Activated CD4-positive, alpha-beta memory T cell treated with anti-CD3 and anti-CD28 coated beads, Interleukin-2, amount 10 ng/mL, durations not matched to agents 7 days and 5 days (primary cell): ENCODE measurements around the gene TNFAIP6. TPM values are rescaled to one million over a fixed set of nuclear protein-coding genes. Genes with fewer than 3 reads are reported as not detected.
"Not testable (repeated sequence)": the region's sequence is repeated elsewhere in the genome, so short reads cannot be mapped to it uniquely, and the experiment has no call there.

Experiments used
- CTCF ChIA-PET: fragments of 350-600 bp; sonication (Branson Sonifier 250); formaldehyde crosslinking; loops from one replicate; lab custom pipeline; 2021; ENCODE audit warnings: antibody characterized with exemption, inconsistent platforms; lab: Charles Lee
- POLR2A ChIA-PET: fragments of 350-600 bp; sonication (Branson Sonifier 250); formaldehyde crosslinking; loops from one replicate; lab custom pipeline; 2021; ENCODE audit warnings: antibody characterized with exemption; lab: Charles Lee
- DNase-seq: peaks from one replicate; pipeline ENCODE4 v3.0.0-alpha.2; 2020
- H3K27ac Mint-ChIP-seq: one replicate; pipeline ENCODE4 v1.8.0; 2021; ENCODE audit warnings: mild to moderate bottlenecking, mixed read lengths
- H3K27me3 Mint-ChIP-seq: one replicate; pipeline ENCODE4 v1.8.0; 2021; ENCODE audit warnings: mixed read lengths
- H3K36me3 Mint-ChIP-seq: one replicate; pipeline ENCODE4 v1.8.0; 2021; ENCODE audit warnings: low read depth, mixed read lengths
- H3K4me1 Mint-ChIP-seq: one replicate; pipeline ENCODE4 v1.8.0; 2021; ENCODE audit warnings: mixed read lengths
- H3K4me3 Mint-ChIP-seq: one replicate; pipeline ENCODE4 v1.8.0; 2021; ENCODE audit warnings: mild to moderate bottlenecking, mixed read lengths
- H3K9me3 Mint-ChIP-seq: one replicate; pipeline ENCODE4 v1.8.0; 2021; ENCODE audit warnings: mixed read lengths
- total RNA-seq, 2 experiments: library from RNA; stranded (reverse); gene quantifications; one replicate each; pipeline ENCODE4 v1.2.3, GENCODE V29; 2021

Gene TNFAIP6
- total RNA-seq, 2 experiments from 2014 or later: not detected

DNA sequence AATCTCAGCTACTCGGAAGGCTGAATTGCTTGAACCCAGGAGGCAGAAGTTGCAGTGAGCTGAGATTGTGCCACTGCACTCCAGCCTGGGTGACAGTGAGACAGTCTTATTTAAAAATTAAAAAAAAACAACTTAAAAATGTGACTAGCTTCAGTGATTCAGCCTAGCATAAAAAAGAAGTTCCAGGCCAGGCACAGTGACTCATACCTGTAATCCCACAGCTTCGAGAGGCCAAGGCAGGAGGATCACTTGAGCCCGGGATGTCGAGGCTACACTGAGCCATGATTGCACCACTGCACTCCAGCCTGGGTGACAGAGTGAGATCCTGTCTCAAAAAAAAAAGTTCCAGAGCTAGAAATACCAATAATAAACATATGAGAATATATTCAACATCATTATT is 13.2 kb upstream of the TNFAIP6 start:
- DNase-seq, H3K9me3 Mint-ChIP-seq, CTCF ChIA-PET, H3K27me3 Mint-ChIP-seq, H3K27ac Mint-ChIP-seq, H3K4me3 Mint-ChIP-seq, H3K36me3 Mint-ChIP-seq, H3K4me1 Mint-ChIP-seq: not testable (repeated sequence)
- POLR2A ChIA-PET: interaction anchor here (0.6 kb wide), 1 partner anchor 29 kb away, joined by 3 read pairs; no protein-coding TSS in a partner anchor

DNA sequence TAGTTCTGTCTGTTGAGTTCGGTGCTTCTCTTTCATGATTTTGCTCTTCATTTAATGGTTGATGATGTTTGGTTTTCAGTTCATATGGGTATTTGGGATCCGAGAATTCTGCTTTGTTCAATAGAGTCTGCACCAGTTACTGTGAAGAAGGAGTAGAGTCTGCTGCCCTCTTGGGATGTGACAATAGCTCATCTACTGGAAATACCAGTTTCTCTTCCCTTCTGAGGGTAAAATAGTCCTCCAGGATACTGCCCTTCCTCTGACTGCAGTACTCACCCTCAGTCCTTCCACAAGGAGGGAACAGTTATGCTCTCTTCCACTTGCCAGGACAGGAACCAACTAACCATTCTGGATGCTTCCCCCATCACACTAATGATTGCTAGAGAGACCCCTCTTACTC is 12.5 kb upstream of the TNFAIP6 start:
- no peak for DNase-seq

DNA sequence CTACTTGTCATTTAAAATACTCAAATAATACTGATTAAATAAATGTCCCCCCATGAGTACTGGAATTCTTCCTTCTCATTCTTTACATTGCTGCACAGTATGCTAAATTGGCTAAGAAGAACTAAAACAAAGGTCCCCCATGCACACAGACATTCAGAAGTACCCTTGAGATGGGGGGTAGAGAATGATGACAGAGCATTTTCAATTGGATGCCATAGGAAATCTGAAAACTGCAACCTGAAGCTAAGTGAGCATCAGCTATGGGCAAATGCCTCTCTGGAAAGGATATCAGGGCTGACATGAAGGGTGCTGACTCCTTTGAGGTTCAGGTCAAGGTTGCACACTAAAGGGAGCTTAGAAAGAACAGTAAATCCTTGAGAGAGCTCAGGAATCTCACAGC is 10.1 kb upstream of the TNFAIP6 start:
- CTCF ChIA-PET: no interaction called here
- Mint-ChIP-seq H3K27me3 (no peaks in the 10 kb centered on the region), H3K9me3 (no peaks in the 10 kb centered on the region), H3K4me3 (no peak overlapping the region), H3K27ac (no peak overlapping the region), H3K4me1 (no peaks in the 10 kb centered on the region), H3K36me3 (no peaks in the 10 kb centered on the region)
- POLR2A ChIA-PET: no interaction called here
- DNase-seq: no peak

More for the DNA sequence above, 12.5 kb upstream of the TNFAIP6 start:
- Mint-ChIP-seq H3K4me3 (no peak overlapping the region), H3K27ac (no peak overlapping the region), H3K4me1 (no peaks in the 10 kb centered on the region), H3K36me3 (no peaks in the 10 kb centered on the region), H3K27me3 (peaks cover 2% of the 10 kb centered on the region), H3K9me3 (peaks cover 9% of the 10 kb centered on the region)
- ChIA-PET CTCF (no interaction called here), POLR2A (interaction anchor here (0.6 kb wide), 1 partner anchor 28 kb away, joined by 3 read pairs; no protein-coding TSS in a partner anchor)

DNA sequence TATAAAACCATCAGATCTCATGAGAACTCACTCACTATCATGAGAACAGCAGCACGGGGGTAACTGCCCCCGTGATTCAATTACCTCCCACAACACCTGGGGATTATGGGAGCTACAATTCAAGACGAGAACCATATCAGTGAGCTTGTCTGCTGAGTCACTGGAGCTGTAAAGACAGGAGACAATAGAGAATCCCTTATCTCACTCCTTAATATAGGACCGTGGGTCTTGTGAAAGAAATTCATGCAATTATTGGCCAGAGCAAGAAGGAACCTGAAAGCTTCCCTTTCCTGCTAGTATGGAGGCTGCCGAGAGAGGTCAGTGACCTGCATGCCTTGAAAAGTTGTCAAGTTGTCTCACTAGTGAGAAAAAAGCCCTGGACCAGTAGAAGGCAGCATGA is 9.5 kb upstream of the TNFAIP6 start:
- no peaks in the 10 kb centered on the region for H3K4me1 Mint-ChIP-seq
- no peaks in the 10 kb centered on the region for H3K36me3 Mint-ChIP-seq
- no peak overlapping the region for H3K27ac Mint-ChIP-seq
- no peak for DNase-seq
- H3K9me3 Mint-ChIP-seq: no peaks in the 10 kb centered on the region
- POLR2A ChIA-PET: no interaction called here
- no peaks in the 10 kb centered on the region for H3K27me3 Mint-ChIP-seq
- no peak overlapping the region for H3K4me3 Mint-ChIP-seq
- CTCF ChIA-PET: no interaction called here

DNA sequence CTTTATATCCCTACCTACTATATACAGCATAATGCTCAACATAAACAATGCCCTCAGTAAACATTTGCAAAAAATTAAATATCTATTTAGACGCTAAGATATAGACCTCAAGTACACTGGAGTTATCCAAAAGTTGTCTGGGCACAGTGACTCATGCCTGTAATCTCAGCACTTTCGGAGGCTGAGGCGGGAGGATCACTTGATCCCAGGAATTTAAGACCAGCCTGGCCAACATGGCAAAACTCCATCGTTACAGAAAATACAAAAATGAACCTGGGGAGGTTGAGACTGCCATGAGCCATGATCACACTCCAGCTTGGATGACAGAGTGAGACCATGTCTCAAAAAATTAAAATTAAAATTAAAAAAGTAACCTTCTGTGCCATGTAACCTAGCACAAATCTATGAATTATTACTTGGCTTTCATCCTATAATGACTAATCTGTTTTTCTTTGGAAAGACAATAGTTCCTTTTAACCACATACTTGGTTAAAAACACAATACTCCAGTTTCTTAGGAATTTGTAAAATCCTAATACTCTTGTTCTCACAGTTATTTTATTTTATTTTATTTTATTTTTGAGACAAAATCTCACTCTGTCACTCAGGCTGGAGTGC is 6.7 kb upstream of the TNFAIP6 start:
- Mint-ChIP-seq H3K4me1 (no peaks in the 10 kb centered on the region), H3K36me3 (no peaks in the 10 kb centered on the region), H3K4me3 (no peak overlapping the region), H3K9me3 (no peaks in the 10 kb centered on the region), H3K27me3 (no peaks in the 10 kb centered on the region), H3K27ac (no peak overlapping the region)
- no peak for DNase-seq
- ChIA-PET POLR2A (no interaction called here), CTCF (no interaction called here)

DNA sequence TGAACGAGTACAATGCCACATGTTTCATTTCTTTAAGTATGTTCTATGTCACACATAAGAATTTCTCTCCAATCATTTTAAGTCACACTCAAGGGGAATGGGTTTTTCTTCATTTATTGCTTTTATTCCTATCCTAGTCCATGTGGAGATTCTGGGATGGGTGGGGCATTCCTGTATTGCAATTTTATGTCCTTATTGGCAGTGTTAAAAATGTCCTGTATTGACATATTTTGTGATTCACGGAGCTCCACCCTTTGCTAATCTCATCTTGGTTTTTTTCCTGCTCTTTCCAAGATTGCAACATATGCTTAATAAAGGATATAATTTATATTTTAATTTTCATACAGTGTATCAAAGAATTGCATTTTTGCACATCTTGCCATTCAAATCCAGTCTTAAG is 3.4 kb upstream of the TNFAIP6 start:
- Mint-ChIP-seq H3K9me3 (no peaks in the 10 kb centered on the region), H3K4me3 (no peak overlapping the region), H3K36me3 (no peaks in the 10 kb centered on the region), H3K4me1 (no peaks in the 10 kb centered on the region), H3K27ac (no peak overlapping the region), H3K27me3 (peaks cover 8% of the 10 kb centered on the region)
- ChIA-PET CTCF (no interaction called here), POLR2A (interaction anchor here (0.6 kb wide), 1 partner anchor 128 kb away, joined by 4 read pairs; no protein-coding TSS in a partner anchor)
- DNase-seq: no peak

DNA sequence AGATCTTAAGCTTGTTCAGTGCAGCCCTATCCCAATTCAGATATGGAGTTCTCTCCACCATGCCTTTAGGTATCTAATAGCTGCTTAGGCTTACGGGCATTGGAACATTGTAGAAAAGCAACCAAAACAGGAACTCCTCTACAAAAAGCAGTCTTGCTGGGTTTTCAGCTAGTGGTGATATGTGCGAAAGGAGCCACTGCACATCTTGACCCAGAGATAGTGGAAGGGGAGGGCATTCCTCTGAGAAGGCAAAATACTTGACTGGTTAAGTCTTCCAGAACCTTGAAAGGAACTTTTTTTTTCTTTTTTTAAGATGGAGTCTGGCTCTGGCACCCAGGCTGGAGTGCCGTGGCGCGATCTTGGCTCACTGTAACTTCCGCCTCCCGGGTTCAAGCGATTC is 2.6 kb upstream of the TNFAIP6 start:
- H3K36me3 Mint-ChIP-seq: no peaks in the 10 kb centered on the region
- H3K4me3 Mint-ChIP-seq: no peak overlapping the region
- H3K9me3 Mint-ChIP-seq: no peaks in the 10 kb centered on the region
- CTCF ChIA-PET: no interaction called here
- no peak overlapping the region for H3K27ac Mint-ChIP-seq
- POLR2A ChIA-PET: no interaction called here
- peaks cover 8% of the 10 kb centered on the region for H3K27me3 Mint-ChIP-seq
- DNase-seq: no peak
- no peaks in the 10 kb centered on the region for H3K4me1 Mint-ChIP-seq

DNA sequence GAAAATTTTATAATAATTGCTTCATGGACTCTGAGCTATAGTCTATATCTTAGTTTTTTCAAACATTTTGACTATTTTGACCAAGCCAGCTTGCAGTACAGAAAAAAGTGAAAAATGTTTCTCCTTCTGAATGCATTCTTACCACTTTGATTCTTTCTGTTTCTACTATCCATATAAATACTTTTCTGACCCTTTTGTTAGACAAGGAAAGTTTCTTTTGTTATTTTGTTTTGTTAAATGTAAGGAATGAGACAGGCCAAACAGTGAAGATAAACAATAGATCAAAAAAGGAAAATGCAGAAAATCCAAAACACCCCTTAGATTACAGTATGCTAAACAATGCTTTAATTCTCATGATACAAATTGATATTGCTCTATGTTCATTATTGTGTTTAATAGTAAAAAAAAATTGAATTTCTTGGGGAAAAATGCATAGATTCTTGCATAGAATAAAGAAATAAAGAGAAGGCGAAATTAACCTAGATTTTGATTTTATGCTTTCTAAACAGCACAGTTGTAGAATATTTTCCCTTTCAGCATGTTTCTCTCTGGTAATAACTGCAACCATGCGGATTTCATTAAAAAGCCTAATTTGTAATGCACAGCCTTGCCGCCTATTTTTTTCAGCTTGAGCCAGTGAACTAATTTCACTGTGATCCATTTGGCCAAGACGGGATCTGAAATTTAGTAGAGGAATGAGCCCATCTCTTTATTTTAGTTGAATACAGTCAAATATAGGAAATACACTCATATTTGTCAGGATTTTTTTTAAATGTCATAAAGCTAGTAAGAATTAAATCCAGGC is 976 bp downstream of the TNFAIP6 start:
- H3K27me3 Mint-ChIP-seq: peaks cover 8% of the 10 kb centered on the region
- H3K4me3 Mint-ChIP-seq: no peak overlapping the region
- ChIA-PET CTCF (no interaction called here), POLR2A (no interaction called here)
- no peaks in the 10 kb centered on the region for H3K9me3 Mint-ChIP-seq
- H3K27ac Mint-ChIP-seq: no peak overlapping the region
- H3K36me3 Mint-ChIP-seq: no peaks in the 10 kb centered on the region
- H3K4me1 Mint-ChIP-seq: no peaks in the 10 kb centered on the region
- no peak for DNase-seq

DNA sequence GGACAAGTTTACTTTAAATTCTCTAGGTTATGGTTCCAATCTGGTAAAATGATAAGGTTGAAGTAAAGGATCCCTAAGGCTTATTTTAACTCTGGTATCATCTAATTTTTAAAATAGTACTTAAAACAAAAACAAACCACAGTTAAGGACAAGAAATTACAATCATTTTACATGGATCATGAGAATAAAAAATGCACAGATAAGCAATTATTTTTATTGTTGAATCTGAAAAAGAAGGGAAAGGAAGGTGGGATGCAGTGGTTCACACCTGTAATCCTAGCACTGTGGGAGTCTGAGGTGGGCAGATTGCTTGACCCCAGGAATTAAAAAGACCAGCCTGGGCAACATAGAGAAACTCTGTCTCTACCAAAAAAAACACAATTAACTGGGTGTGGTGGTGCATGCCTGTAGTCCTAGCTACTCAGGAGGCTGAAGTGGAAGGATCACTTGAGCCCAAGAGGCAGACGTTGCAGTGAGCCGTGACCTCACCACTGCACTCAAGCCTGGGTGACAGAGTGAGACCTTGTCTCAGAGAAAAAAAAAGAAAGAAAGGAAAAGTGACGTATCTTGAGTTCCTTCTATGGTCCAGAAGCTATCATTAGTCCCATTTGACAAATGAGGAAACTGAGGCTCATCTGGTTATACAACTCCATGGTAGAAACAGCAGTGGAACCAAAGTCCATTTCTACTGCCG is 2.5 kb downstream of the TNFAIP6 start:
- POLR2A ChIA-PET: no interaction called here
- Mint-ChIP-seq H3K9me3 (no peaks in the 10 kb centered on the region), H3K4me3 (no peak overlapping the region), H3K27ac (no peak overlapping the region), H3K36me3 (no peaks in the 10 kb centered on the region), H3K27me3 (peaks cover 8% of the 10 kb centered on the region), H3K4me1 (no peaks in the 10 kb centered on the region)
- CTCF ChIA-PET: no interaction called here
- no peak for DNase-seq

DNA sequence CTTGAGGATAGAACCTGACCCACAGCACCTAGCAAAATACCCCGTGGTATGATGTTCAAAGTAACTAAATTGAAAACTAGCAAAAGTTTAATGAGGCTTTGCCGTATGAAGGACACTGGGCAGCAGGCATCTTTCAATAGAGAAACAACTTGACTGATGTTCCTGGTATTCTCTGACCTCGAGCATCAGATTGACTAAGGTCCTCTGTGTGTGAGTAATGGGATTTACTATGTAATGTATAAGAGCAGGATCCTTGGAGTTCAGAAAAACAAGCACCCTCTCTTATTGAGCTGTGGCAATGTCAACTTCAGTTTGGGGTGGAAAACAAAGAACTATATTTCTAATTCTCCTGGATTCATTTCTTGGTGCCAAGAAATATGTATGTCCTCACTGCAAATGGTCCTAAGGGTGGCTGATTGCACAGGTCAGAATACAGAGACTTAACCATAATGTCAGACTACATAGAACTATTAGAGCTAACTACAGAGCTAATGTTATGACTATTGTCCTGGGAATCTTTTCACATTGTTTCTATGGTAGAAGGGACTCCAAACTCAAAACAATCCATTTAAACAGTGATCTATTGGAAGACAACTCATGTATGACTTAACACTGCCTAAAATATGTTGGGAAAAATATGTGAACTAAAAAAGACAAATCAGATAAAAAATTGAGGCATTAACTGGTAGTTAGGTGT is 4.4 kb downstream of the TNFAIP6 start:
- CTCF ChIA-PET: interaction anchor here (0.9 kb wide), 1 partner anchor 8 kb away, joined by 3 read pairs; no protein-coding TSS in a partner anchor
- POLR2A ChIA-PET: no interaction called here
- H3K4me1 Mint-ChIP-seq: no peaks in the 10 kb centered on the region
- no peak overlapping the region for H3K4me3 Mint-ChIP-seq
- no peak for DNase-seq
- no peak overlapping the region for H3K27ac Mint-ChIP-seq
- no peaks in the 10 kb centered on the region for H3K9me3 Mint-ChIP-seq
- peaks cover 6% of the 10 kb centered on the region for H3K27me3 Mint-ChIP-seq
- H3K36me3 Mint-ChIP-seq: no peaks in the 10 kb centered on the region

DNA sequence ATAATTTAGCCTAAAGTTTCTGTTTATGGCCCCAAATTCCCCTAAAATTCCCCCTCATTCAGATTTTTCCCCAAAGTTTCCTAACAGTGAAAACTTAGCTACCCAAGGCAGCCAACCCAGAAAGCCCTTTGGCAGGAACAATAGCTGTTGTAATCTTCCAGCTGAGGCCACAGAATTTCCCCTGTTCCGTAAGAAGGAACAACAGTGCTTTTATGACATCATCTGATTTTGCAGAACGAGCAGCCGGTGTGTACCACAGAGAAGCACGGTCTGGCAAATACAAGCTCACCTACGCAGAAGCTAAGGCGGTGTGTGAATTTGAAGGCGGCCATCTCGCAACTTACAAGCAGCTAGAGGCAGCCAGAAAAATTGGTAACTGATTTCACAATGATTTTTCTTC is 6.3 kb downstream of the TNFAIP6 start:
- Mint-ChIP-seq H3K27ac (no peak overlapping the region), H3K27me3 (peaks cover 2% of the 10 kb centered on the region), H3K4me1 (no peaks in the 10 kb centered on the region), H3K4me3 (no peak overlapping the region), H3K9me3 (no peaks in the 10 kb centered on the region), H3K36me3 (no peaks in the 10 kb centered on the region)
- DNase-seq: no peak
- CTCF ChIA-PET: no interaction called here
- POLR2A ChIA-PET: no interaction called here

DNA sequence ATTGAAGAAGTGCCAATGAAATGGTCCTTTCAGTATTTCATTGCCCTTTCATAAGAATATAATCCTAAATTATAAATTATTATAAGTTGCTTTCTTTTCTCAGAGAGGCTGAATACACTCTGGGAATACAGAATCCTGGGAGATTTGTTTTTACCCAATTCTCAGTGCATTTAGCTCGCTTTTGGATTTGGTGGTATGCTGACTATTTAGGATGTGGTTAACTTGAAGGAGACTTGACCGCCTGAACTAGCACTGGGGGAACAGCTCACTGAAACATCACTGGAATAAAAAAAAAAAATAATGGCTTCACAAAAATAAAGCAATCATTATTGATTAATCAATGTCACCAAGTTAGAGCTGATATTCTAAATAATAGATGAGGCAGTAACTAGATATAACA is 10.2 kb downstream of the TNFAIP6 start:
- POLR2A ChIA-PET: no interaction called here
- Mint-ChIP-seq H3K4me1 (no peaks in the 10 kb centered on the region), H3K4me3 (no peak overlapping the region), H3K9me3 (no peaks in the 10 kb centered on the region), H3K27ac (no peak overlapping the region), H3K27me3 (peaks cover 2% of the 10 kb centered on the region), H3K36me3 (no peaks in the 10 kb centered on the region)
- CTCF ChIA-PET: no interaction called here
- DNase-seq: no peak

DNA sequence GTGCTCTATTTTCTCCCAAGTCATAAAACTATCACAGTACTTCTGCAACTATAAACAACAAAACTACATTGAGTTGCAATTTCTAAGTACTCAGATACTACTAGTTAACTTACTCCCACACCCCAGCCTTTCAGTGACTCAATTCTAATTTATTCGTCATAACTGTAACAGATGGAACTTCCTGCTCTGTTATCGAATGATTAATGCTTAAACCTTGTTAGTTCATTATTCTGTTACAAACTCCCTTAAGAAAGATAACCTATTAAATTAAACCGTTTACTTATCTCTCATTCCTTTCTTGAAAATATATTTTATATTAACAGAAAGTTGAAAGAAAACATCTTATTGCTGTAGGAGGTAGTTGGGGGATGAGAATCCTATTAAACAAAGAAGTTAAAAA is 17.0 kb downstream of the TNFAIP6 start:
- H3K27ac Mint-ChIP-seq: no peak overlapping the region
- no peak for DNase-seq
- no peaks in the 10 kb centered on the region for H3K36me3 Mint-ChIP-seq
- H3K4me1 Mint-ChIP-seq: peaks cover 9% of the 10 kb centered on the region
- POLR2A ChIA-PET: no interaction called here
- no peak overlapping the region for H3K4me3 Mint-ChIP-seq
- H3K9me3 Mint-ChIP-seq: no peaks in the 10 kb centered on the region
- CTCF ChIA-PET: no interaction called here
- no peaks in the 10 kb centered on the region for H3K27me3 Mint-ChIP-seq
